HepG2 (cell line): ENCODE measurements around the gene WDFY1. TPM values are rescaled to one million over a fixed set of nuclear protein-coding genes. Genes with fewer than 3 reads are reported as not detected.
A peak's percentile ranks its signal among the peaks of the same experiment; 100 is the strongest.

Source experiments
- BRF2 ChIP-seq: sonication (generic); formaldehyde crosslinking; IDR thresholded peaks from 2 replicates; pipeline ENCODE4 v1.8.1; 2022; ENCODE audit warnings: mild to moderate bottlenecking, missing genetic modification reagents
- E2F2 ChIP-seq: sonication (generic); formaldehyde crosslinking; IDR thresholded peaks from 2 replicates; pipeline ENCODE4 v1.4.0; 2020; ENCODE audit warnings: missing genetic modification reagents, borderline replicate concordance
- GATA4 ChIP-seq: sonication (generic); IDR thresholded peaks from 2 replicates; pipeline ENCODE4 v1.6.1; 2016; ENCODE audit warnings: antibody characterized with exemption, low read depth, borderline replicate concordance
- KLF16 ChIP-seq, 2 experiments: sonication (generic) in 1 of 2; formaldehyde crosslinking in 1 of 2; IDR thresholded peaks; 2 replicates each; pipeline versions ENCODE4 v1.6.1 to v1.8.0; 2016 to 2023; ENCODE audit warnings: missing genetic modification reagents in 2 of 2, missing compliant biosample characterization in 1 of 2
- MTA3 ChIP-seq: sonication (generic); formaldehyde crosslinking; IDR thresholded peaks from 2 replicates; pipeline ENCODE4 v1.4.0; 2020; ENCODE audit warnings: missing genetic modification reagents
- MYPOP ChIP-seq: sonication (generic); formaldehyde crosslinking; IDR thresholded peaks from 2 replicates; pipeline ENCODE4 v1.8.1; 2023; ENCODE audit warnings: mild to moderate bottlenecking, moderate library complexity, missing genetic modification reagents
- NR2C2 ChIP-seq: sonication (generic); formaldehyde crosslinking; IDR thresholded peaks from 2 replicates; pipeline ENCODE4 v1.4.0; 2020; ENCODE audit warnings: missing genetic modification reagents, mild to moderate bottlenecking, moderate library complexity, borderline replicate concordance
- PRDM4 ChIP-seq: sonication (generic); formaldehyde crosslinking; IDR thresholded peaks from 2 replicates; pipeline ENCODE4 v1.9.0; 2021; ENCODE audit warnings: missing genetic modification reagents, borderline replicate concordance
- RBM39 ChIP-seq: fragments of 200-400 bp; formaldehyde crosslinking; IDR thresholded peaks from one replicate; pipeline ENCODE4 v1.6.1; 2018; ENCODE audit warnings: antibody characterized with exemption, mild to moderate bottlenecking, low read depth, low read length; ENCODE audit not compliant: poor library complexity, severe bottlenecking
- REXO4 ChIP-seq: sonication (generic); formaldehyde crosslinking; IDR thresholded peaks from 2 replicates; pipeline ENCODE4 v1.8.0; 2022; ENCODE audit warnings: missing genetic modification reagents, mild to moderate bottlenecking, borderline replicate concordance
- ZNF10 ChIP-seq: sonication (generic); formaldehyde crosslinking; IDR thresholded peaks from 2 replicates; pipeline ENCODE4 v1.4.0; 2020; ENCODE audit warnings: mild to moderate bottlenecking, low read depth, missing genetic modification reagents, borderline replicate concordance
- ZNF510 ChIP-seq: sonication (generic); formaldehyde crosslinking; IDR thresholded peaks from 2 replicates; pipeline ENCODE4 v1.4.0; 2020; ENCODE audit warnings: low read depth, mild to moderate bottlenecking, missing genetic modification reagents
- ZNF550 ChIP-seq: sonication (generic); formaldehyde crosslinking; IDR thresholded peaks from 2 replicates; pipeline ENCODE4 v1.4.0; 2020; ENCODE audit warnings: mild to moderate bottlenecking, missing genetic modification reagents, borderline replicate concordance
- ZNF646 ChIP-seq: sonication (generic); formaldehyde crosslinking; IDR thresholded peaks from 2 replicates; pipeline ENCODE4 v1.9.0; 2021; ENCODE audit warnings: mild to moderate bottlenecking, missing genetic modification reagents
- polyA plus RNA-seq, 8 experiments: library from polyadenylated mRNA; depleted of rRNA in 3 of 8; stranded (reverse) in 7 of 8; unstranded in 1 of 8; fragments of >200 nt; fragmentation: Illumina TruSeq in 4 of 8; extraction: Trizol in 4 of 8; gene quantifications; 2 replicates each; pipeline versions ENCODE4 v1.2.1 to v1.2.3, GENCODE V29; 2011 to 2016; ENCODE audit warnings: low read depth in 4 of 8, missing spikeins in 1 of 8, mixed read lengths in 1 of 8; ENCODE audit not compliant: insufficient read depth in 1 of 8
- total RNA-seq, 5 experiments: library from RNA; depleted of rRNA; stranded (reverse); fragments of >200 nt; fragmentation: Illumina TruSeq; extraction: Trizol; gene quantifications; 2 replicates each; pipeline ENCODE4 v1.2.3, GENCODE V29; 2016; ENCODE audit warnings: low read depth in 1 of 5

WDFY1 gene
- total and polyA plus RNA-seq, 2 of the 13 experiments (the other 11 are each of a cell fraction or from before 2014, with no cell fraction given), result 77.0 to 78.4 TPM

- TF ChIP-seq E2F2 (CRISPR knock-in tag) (peak; percentile 84; the same call in 1 of the 2 replicates), NR2C2 (CRISPR knock-in tag) (peak; percentile 29; the same call in 1 of the 2 replicates), ZNF10 (CRISPR knock-in tag) (no peak), REXO4 (CRISPR knock-in tag) (no peak), ZNF510 (CRISPR knock-in tag) (no peak), GATA4 (peak; percentile 74), BRF2 (CRISPR knock-in tag) (peak; percentile 80), ZNF550 (CRISPR knock-in tag) (peak; percentile 79; the same call in 1 of the 2 replicates), KLF16 (CRISPR knock-in tag; IDR thresholded peaks at IDR 0.05) (peak; percentile 55 to 98; a peak in 2 of 4 replicates), RBM39 (peak; percentile 46), PRDM4 (CRISPR knock-in tag) (0 out of 2 replicates have a peak, but pooled peaks have one; percentile 64), MYPOP (peak; percentile 98), ZNF646 (CRISPR knock-in tag) (peak; percentile 51; the same call in 1 of the 2 replicates), MTA3 (CRISPR knock-in tag) (no peak)
These were observed at the start of gene WDFY1 (continued) for GRCh38 chr2:223944703-223945531.
